Sigmoid colon (tissue), 4 donors: Measurements from ENCODE around the gene PSG5.
"Not testable (repeated sequence)": the region's sequence is repeated elsewhere in the genome, so short reads cannot be mapped to it uniquely, and the experiment has no call there.

Source experiments
- EP300 ChIP-seq, 4 donors: sonication (generic); formaldehyde crosslinking; IDR thresholded peaks; one replicate each; pipeline ENCODE4 v1.6.1; 2017; ENCODE audit warnings: antibody characterized with exemption in 4 of 4
- POLR2A ChIP-seq, 2 donors: fragments of 450-650 bp; IDR thresholded peaks; one replicate each; pipeline ENCODE4 v1.6.1; 2016; ENCODE audit warnings: antibody characterized with exemption in 2 of 2, mild to moderate bottlenecking in 2 of 2, moderate library complexity in 2 of 2
- TF ChIP-seq, protein P1 (sequence below), 4 experiments: fragments of 450-650 bp in 3 of 4; fragments of 200-600 bp in 1 of 4; IDR thresholded peaks; one replicate each; pipeline ENCODE4 v1.5.1; 2016 to 2019; ENCODE audit warnings: antibody characterized with exemption in 4 of 4, mild to moderate bottlenecking in 3 of 4, moderate library complexity in 2 of 4

DNA sequence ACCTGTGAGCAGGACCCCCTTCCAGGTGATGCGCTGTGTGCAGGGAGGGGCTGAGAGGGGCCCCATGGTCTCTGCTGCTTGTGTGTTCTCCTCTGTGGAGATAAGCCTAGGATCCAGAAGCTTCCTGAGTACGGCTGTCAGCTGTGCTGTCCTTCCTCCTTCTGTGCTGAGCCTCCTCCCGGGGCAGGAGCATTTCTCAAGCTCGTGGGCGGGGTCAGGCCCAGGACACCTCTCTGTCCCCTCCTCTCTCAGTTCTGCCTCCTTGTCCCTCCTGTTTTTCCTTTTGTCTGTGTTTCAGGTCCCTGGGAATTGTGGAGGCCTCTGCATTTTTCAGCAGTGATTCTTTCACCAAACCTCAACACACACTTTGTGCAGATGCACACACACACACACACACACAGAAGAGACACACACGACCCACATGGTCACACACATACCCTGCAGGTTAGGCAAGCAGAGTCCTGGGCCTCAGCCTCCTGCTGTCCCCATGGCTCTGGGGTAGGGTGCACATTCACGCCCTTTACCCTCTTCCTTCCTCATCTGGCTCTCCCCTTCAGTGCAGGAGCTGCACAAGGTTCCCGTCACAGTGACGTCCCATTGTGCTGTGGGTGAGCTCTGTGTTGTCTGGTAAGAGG is 19.3 kb upstream of the PSG5 start, which contains the start of gene PSG4:
- TF ChIP-seq, protein P1, sequence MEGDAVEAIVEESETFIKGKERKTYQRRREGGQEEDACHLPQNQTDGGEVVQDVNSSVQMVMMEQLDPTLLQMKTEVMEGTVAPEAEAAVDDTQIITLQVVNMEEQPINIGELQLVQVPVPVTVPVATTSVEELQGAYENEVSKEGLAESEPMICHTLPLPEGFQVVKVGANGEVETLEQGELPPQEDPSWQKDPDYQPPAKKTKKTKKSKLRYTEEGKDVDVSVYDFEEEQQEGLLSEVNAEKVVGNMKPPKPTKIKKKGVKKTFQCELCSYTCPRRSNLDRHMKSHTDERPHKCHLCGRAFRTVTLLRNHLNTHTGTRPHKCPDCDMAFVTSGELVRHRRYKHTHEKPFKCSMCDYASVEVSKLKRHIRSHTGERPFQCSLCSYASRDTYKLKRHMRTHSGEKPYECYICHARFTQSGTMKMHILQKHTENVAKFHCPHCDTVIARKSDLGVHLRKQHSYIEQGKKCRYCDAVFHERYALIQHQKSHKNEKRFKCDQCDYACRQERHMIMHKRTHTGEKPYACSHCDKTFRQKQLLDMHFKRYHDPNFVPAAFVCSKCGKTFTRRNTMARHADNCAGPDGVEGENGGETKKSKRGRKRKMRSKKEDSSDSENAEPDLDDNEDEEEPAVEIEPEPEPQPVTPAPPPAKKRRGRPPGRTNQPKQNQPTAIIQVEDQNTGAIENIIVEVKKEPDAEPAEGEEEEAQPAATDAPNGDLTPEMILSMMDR (IDR thresholded peaks at IDR 0.05): not testable (repeated sequence)
- not testable (repeated sequence) for TF ChIP-seq POLR2A, EP300 (IDR thresholded peaks at IDR 0.05)
